B cell (primary cell): ENCODE results near the gene SLIT3. TPM values are rescaled to one million over a fixed set of nuclear protein-coding genes. Genes with fewer than 3 reads are reported as not detected.

Experiments
- ATAC-seq: fragments of 200-7000 bp; cut with Tn5 transposase; one replicate; pipeline ENCODE4 v1.10.0; 2021; ENCODE audit warnings: low read depth, mild to moderate bottlenecking, moderate number of reproducible peaks, moderate library complexity
- CTCF ChIA-PET: fragments of 350-600 bp; sonication (Branson Sonifier 250); formaldehyde crosslinking; loops from one replicate; lab custom pipeline; 2021; ENCODE audit warnings: antibody characterized with exemption, inconsistent platforms; lab: Charles Lee
- POLR2A ChIA-PET: fragments of 350-600 bp; sonication (Branson Sonifier 250); formaldehyde crosslinking; loops from one replicate; lab custom pipeline; 2021; ENCODE audit warnings: antibody characterized with exemption; lab: Charles Lee
- DNase-seq: peaks from one replicate; pipeline ENCODE4 v3.0.0; 2013
- H2AFZ ChIP-seq: 2 replicates; pipeline ENCODE4 v1.6.1; 2012; ENCODE audit warnings: mild to moderate bottlenecking, low read depth, low read length; ENCODE audit not compliant: insufficient read depth, poor library complexity, severe bottlenecking
- H3K27ac ChIP-seq, 2 donors: 1 replicate in 1 of 2; 2 replicates in 1 of 2; pipeline ENCODE4 v1.5.1; 2012 to 2013; ENCODE audit warnings: low read length in 2 of 2, mild to moderate bottlenecking in 2 of 2, moderate library complexity in 1 of 2
- H3K27me3 ChIP-seq, 4 experiments: fragments of 200-600 bp in 1 of 4; sonication (generic) in 1 of 4; replicated peaks in 1 of 4; 1 replicate in 2 of 4; 2 replicates in 2 of 4; pipeline versions ENCODE4 v1.6.1 to v1.7.0; 2013 to 2016; ENCODE audit warnings: low read length in 3 of 4, mild to moderate bottlenecking in 2 of 4, mixed read lengths in 1 of 4, moderate library complexity in 1 of 4; ENCODE audit not compliant: insufficient read depth in 4 of 4, control insufficient read depth in 3 of 4; ENCODE audit errors: control extremely low read depth in 1 of 4
- H3K36me3 ChIP-seq, 2 experiments: replicated peaks in 1 of 2; 1 replicate in 1 of 2; 2 replicates in 1 of 2; pipeline versions ENCODE4 v1.6.1 to v1.7.1; 2013; ENCODE audit warnings: low read length in 1 of 2; ENCODE audit not compliant: insufficient read depth in 2 of 2, control insufficient read depth in 1 of 2; ENCODE audit errors: control extremely low read depth in 1 of 2, extremely low read depth in 1 of 2
- H3K4me1 ChIP-seq, 2 donors: fragments of 200-600 bp in 1 of 2; sonication (generic) in 1 of 2; 1 replicate in 1 of 2; 2 replicates in 1 of 2; pipeline versions ENCODE4 v1.5.1 to v1.6.1; 2013 to 2017; ENCODE audit warnings: low read length in 2 of 2; ENCODE audit not compliant: control insufficient read depth in 2 of 2, insufficient read depth in 2 of 2
- H3K4me2 ChIP-seq: replicated peaks from 2 replicates; pipeline ENCODE3; 2012; ENCODE audit warnings: mild to moderate bottlenecking, low read depth, low read length; ENCODE audit not compliant: poor library complexity, severe bottlenecking
- H3K4me3 ChIP-seq, 5 experiments: fragments of 200-600 bp in 1 of 5; sonication (generic) in 1 of 5; 1 replicate in 3 of 5; 2 replicates in 2 of 5; pipeline versions ENCODE4 v1.5.1 to v1.7.0; 2011 to 2016; ENCODE audit warnings: low read length in 4 of 5, mild to moderate bottlenecking in 4 of 5, low read depth in 2 of 5, control low read depth in 1 of 5, moderate library complexity in 1 of 5; ENCODE audit not compliant: insufficient read depth in 1 of 5; ENCODE audit errors: control extremely low read depth in 1 of 5, extremely low read depth in 1 of 5
- H3K79me2 ChIP-seq: fragments of 200-600 bp; sonication (generic); one replicate; pipeline ENCODE4 v1.6.0; 2016; ENCODE audit warnings: low read length; ENCODE audit not compliant: control insufficient read depth, insufficient read depth
- H3K9ac ChIP-seq: fragments of 200-600 bp; sonication (generic); 2 replicates; pipeline ENCODE4 v1.6.1; 2017; ENCODE audit warnings: mild to moderate bottlenecking, low read length, moderate library complexity
- H3K9me3 ChIP-seq, 3 donors: one replicate each; pipeline versions ENCODE4 v1.6.1 to v1.7.1; 2013; ENCODE audit warnings: low read length in 2 of 3; ENCODE audit not compliant: control insufficient read depth in 2 of 3, insufficient read depth in 1 of 3; ENCODE audit errors: control extremely low read depth in 1 of 3
- H4K20me1 ChIP-seq: 2 replicates; pipeline ENCODE4 v1.6.0; 2012; ENCODE audit warnings: mild to moderate bottlenecking, low read length; ENCODE audit not compliant: insufficient read depth, control insufficient read depth, poor library complexity, severe bottlenecking
- H3K27ac Mint-ChIP-seq: one replicate; pipeline ENCODE4 v1.8.0; 2021; ENCODE audit warnings: mixed read lengths
- H3K27me3 Mint-ChIP-seq: one replicate; pipeline ENCODE4 v1.8.0; 2021; ENCODE audit warnings: mixed read lengths
- H3K4me1 Mint-ChIP-seq: one replicate; pipeline ENCODE4 v1.8.0; 2021; ENCODE audit warnings: mixed read lengths
- H3K4me3 Mint-ChIP-seq: one replicate; pipeline ENCODE4 v1.8.0; 2021; ENCODE audit warnings: mixed read lengths
- H3K9me3 Mint-ChIP-seq: one replicate; pipeline ENCODE4 v1.8.0; 2022; ENCODE audit warnings: mixed read lengths; ENCODE audit not compliant: insufficient read depth
- CTCF ChIP-seq: fragments of 200-600 bp; IDR thresholded peaks from one replicate; pipeline ENCODE4 v1.8.0; 2022; ENCODE audit warnings: antibody characterized with exemption, mild to moderate bottlenecking
- EZH2 ChIP-seq: IDR thresholded peaks from 2 replicates; pipeline ENCODE4 v1.6.1; 2012; ENCODE audit warnings: borderline replicate concordance, low read depth, mild to moderate bottlenecking, moderate library complexity, low read length; ENCODE audit not compliant: insufficient read depth, poor library complexity, severe bottlenecking
- WGBS: methylation state at CpG from one replicate; pipeline ENCODE4 v1.1.5; 2013; ENCODE audit warnings: missing lambda C conversion rate; ENCODE audit not compliant: insufficient coverage; 5-methylcytosine and 5-hydroxymethylcytosine counted together
- intact Hi-C: fragments of 100-400 bp; cut with micrococcal nuclease; formaldehyde crosslinking; loops from one replicate; pipeline ENCODE4 v1.10.0; 2022
- polyA plus RNA-seq: library from polyadenylated mRNA; depleted of rRNA; stranded (reverse); fragments of >200 nt; gene quantifications from 2 replicates; pipeline ENCODE4 v1.2.3, GENCODE V29; 2012
- total RNA-seq, 2 donors: library from RNA; stranded (reverse); fragments of 120-200 nt in 1 of 2; gene quantifications; 1 replicate in 1 of 2; 2 replicates in 1 of 2; pipeline versions ENCODE4 v1.2.3 to v1.2.4, GENCODE V29; 2013 to 2022

SLIT3 gene
- total and polyA plus RNA-seq, 2 donors (not counting 1 experiment from before 2014, with no cell fraction given) = not detected

- intact Hi-C loops = no loop called here
- Histone ChIP-seq H2AFZ (no peak overlapping the region), H3K4me2 (no peak overlapping the region), H3K9ac (no peak overlapping the region), H3K79me2 (no peaks in the 10 kb centered on the region), H4K20me1 (no peaks in the 10 kb centered on the region), H3K36me3 (no peaks in the 10 kb centered on the region), H3K9me3 (no peaks in the 10 kb centered on the region), H3K4me3 (no peak overlapping the region), H3K27me3 (no peaks in the 10 kb centered on the region), H3K27ac (no peak overlapping the region), H3K4me1 (no peaks in the 10 kb centered on the region)
- ATAC-seq = no peak
- ChIA-PET CTCF (no interaction called here), POLR2A (no interaction called here)
- Mint-ChIP-seq H3K4me3 (no peak overlapping the region), H3K9me3 (no peaks in the 10 kb centered on the region), H3K27me3 (no peaks in the 10 kb centered on the region), H3K4me1 (no peaks in the 10 kb centered on the region), H3K27ac (no peak overlapping the region)
- WGBS = 89% methylated on average over 3 of the region's 7 CpGs
- DNase-seq = no peak
- TF ChIP-seq EZH2 = no peak
- no peak for TF ChIP-seq CTCF
Observed at GRCh38 chr5:168831383-168831782, 469.6 kb downstream of the SLIT3 start.

- 85% methylated on average over 3 of the region's 3 CpGs for whole genome bisulfite sequencing
- DNase-seq (no peak), ATAC-seq (no peak)
- Histone ChIP-seq H3K36me3 (no peaks in the 10 kb centered on the region), H3K4me3 (no peak overlapping the region), H3K27ac (no peak overlapping the region), H3K27me3 (no peaks in the 10 kb centered on the region), H3K9ac (no peak overlapping the region), H3K4me1 (no peaks in the 10 kb centered on the region), H4K20me1 (no peaks in the 10 kb centered on the region), H3K4me2 (no peak overlapping the region), H3K79me2 (no peaks in the 10 kb centered on the region), H2AFZ (no peak overlapping the region), H3K9me3 (no peaks in the 10 kb centered on the region)
- no peak overlapping the region for H3K4me3 Mint-ChIP-seq
- POLR2A ChIA-PET = no interaction called here
- no peaks in the 10 kb centered on the region for H3K27me3 Mint-ChIP-seq
- CTCF ChIA-PET = no interaction called here
- intact Hi-C loops = no loop called here
- TF ChIP-seq EZH2 (no peak), CTCF (no peak)
- no peaks in the 10 kb centered on the region for H3K9me3 Mint-ChIP-seq
- no peaks in the 10 kb centered on the region for H3K4me1 Mint-ChIP-seq
- no peak overlapping the region for H3K27ac Mint-ChIP-seq
Observed at GRCh38 chr5:168830833-168831232, 470.1 kb downstream of the SLIT3 start.
